Endodermal cell (in vitro differentiated cells): ENCODE data around the gene NCAM1. TPM values are rescaled to one million over a fixed set of nuclear protein-coding genes. Genes with fewer than 3 reads are reported as not detected.

ENCODE experiments used
- DNase-seq: peaks from one replicate; pipeline ENCODE4 v3.0.0-alpha.2; 2017
- H3K27ac ChIP-seq: 2 replicates; pipeline ENCODE4 v1.5.1; 2013; ENCODE audit warnings: mild to moderate bottlenecking, low read depth, low read length, moderate library complexity
- H3K27me3 ChIP-seq: 2 replicates; pipeline ENCODE4 v1.6.1; 2013; ENCODE audit warnings: mild to moderate bottlenecking, low read length, moderate library complexity; ENCODE audit not compliant: insufficient read depth, control insufficient read depth, poor library complexity, severe bottlenecking
- H3K36me3 ChIP-seq: 2 replicates; pipeline ENCODE4 v1.7.0; 2013; ENCODE audit warnings: mild to moderate bottlenecking, low read length, moderate library complexity; ENCODE audit not compliant: control insufficient read depth, insufficient read depth
- H3K4me1 ChIP-seq: one replicate; pipeline ENCODE4 v1.7.0; 2013; ENCODE audit warnings: low read length; ENCODE audit not compliant: control insufficient read depth, insufficient read depth
- H3K4me3 ChIP-seq: 2 replicates; pipeline ENCODE4 v1.5.1; 2013; ENCODE audit warnings: mild to moderate bottlenecking, low read length, moderate library complexity
- H3K9ac ChIP-seq: 2 replicates; pipeline ENCODE4 v1.6.1; 2013; ENCODE audit warnings: mild to moderate bottlenecking, low read length, moderate library complexity; ENCODE audit not compliant: poor library complexity, severe bottlenecking; ENCODE audit errors: extremely low read depth
- H3K9me3 ChIP-seq: 2 replicates; pipeline ENCODE4 v1.6.1; 2013; ENCODE audit warnings: mild to moderate bottlenecking, low read length, moderate library complexity; ENCODE audit not compliant: control insufficient read depth
- H3K27ac Mint-ChIP-seq: 2 replicates; pipeline ENCODE4 v1.8.0; 2020; ENCODE audit warnings: mixed read lengths
- H3K27me3 Mint-ChIP-seq: 2 replicates; pipeline ENCODE4 v1.8.0; 2021; ENCODE audit warnings: mild to moderate bottlenecking, mixed read lengths; ENCODE audit not compliant: insufficient read depth
- H3K36me3 Mint-ChIP-seq: 2 replicates; pipeline ENCODE4 v1.8.0; 2020; ENCODE audit warnings: low read depth, mixed read lengths
- H3K4me1 Mint-ChIP-seq: 2 replicates; pipeline ENCODE4 v1.8.0; 2020; ENCODE audit warnings: mixed read lengths
- H3K4me3 Mint-ChIP-seq: 2 replicates; pipeline ENCODE4 v1.8.0; 2020; ENCODE audit warnings: mild to moderate bottlenecking, moderate library complexity, mixed read lengths
- H3K9me3 Mint-ChIP-seq: 2 replicates; pipeline ENCODE4 v1.8.0; 2020; ENCODE audit warnings: mild to moderate bottlenecking, mixed read lengths
- WGBS, 2 experiments: methylation state at CpG; one replicate each; pipeline versions ENCODE4 v1.1.5 to v1.1.7; 2013; ENCODE audit warnings: missing lambda C conversion rate in 2 of 2, mixed read lengths in 1 of 2; ENCODE audit not compliant: insufficient coverage in 1 of 2, insufficient read length in 1 of 2; 5-methylcytosine and 5-hydroxymethylcytosine counted together
- total RNA-seq, 2 donors: library from RNA; stranded (reverse); fragmentation: NEBNext Ultra II Directional in 1 of 2; extraction: Animal tissue kit (Norgen Biotek cat#: 25700) in 1 of 2; gene quantifications; 2 replicates in 1 of 2; 3 replicates in 1 of 2; pipeline ENCODE4 v1.2.1, GENCODE V29; 2021
- TF ChIP-seq, protein P1 (sequence below): fragments of 200-600 bp; sonication (generic); conservative IDR thresholded peaks from 2 replicates; pipeline ENCODE4 v1.5.0; 2021; ENCODE audit warnings: antibody characterized with exemption, mild to moderate bottlenecking

The NCAM1 gene
- total RNA-seq, 2 donors from 2014 or later, result 1.6 to 2.9 TPM

DNA sequence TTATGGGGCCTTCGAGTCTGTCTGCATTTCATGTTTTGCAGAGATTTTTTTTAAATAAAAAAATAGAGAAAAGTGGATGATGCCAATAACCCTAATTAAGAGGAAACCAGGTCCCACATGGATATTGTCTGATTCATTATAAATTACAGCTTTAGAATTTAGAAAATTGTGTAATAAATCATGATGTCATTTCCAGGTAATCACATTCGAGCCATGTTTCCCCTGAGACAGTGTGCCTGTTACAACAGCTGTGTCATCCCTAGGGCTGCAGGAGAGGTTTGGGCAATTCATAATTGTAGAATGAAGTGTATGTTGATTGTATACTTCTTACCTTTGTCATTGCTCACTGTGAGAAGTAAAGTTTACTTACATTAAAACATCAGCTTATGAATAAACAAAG lies 38.3 kb downstream of the NCAM1 start:
- H3K9me3 Mint-ChIP-seq, result no peaks in the 10 kb centered on the region
- Histone ChIP-seq H3K4me1 (no peaks in the 10 kb centered on the region), H3K36me3 (no peaks in the 10 kb centered on the region), H3K9me3 (no peaks in the 10 kb centered on the region), H3K27ac (no peak overlapping the region), H3K27me3 (no peaks in the 10 kb centered on the region), H3K4me3 (no peak overlapping the region), H3K9ac (no peak overlapping the region)
- no peaks in the 10 kb centered on the region for H3K36me3 Mint-ChIP-seq
- peaks cover 5% of the 10 kb centered on the region for H3K27me3 Mint-ChIP-seq
- TF ChIP-seq, protein P1, sequence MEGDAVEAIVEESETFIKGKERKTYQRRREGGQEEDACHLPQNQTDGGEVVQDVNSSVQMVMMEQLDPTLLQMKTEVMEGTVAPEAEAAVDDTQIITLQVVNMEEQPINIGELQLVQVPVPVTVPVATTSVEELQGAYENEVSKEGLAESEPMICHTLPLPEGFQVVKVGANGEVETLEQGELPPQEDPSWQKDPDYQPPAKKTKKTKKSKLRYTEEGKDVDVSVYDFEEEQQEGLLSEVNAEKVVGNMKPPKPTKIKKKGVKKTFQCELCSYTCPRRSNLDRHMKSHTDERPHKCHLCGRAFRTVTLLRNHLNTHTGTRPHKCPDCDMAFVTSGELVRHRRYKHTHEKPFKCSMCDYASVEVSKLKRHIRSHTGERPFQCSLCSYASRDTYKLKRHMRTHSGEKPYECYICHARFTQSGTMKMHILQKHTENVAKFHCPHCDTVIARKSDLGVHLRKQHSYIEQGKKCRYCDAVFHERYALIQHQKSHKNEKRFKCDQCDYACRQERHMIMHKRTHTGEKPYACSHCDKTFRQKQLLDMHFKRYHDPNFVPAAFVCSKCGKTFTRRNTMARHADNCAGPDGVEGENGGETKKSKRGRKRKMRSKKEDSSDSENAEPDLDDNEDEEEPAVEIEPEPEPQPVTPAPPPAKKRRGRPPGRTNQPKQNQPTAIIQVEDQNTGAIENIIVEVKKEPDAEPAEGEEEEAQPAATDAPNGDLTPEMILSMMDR, result no peak
- DNase-seq, result no peak
- no peak overlapping the region for H3K4me3 Mint-ChIP-seq
- no peaks in the 10 kb centered on the region for H3K4me1 Mint-ChIP-seq
- H3K27ac Mint-ChIP-seq, result no peak overlapping the region
- 98% methylated on average over 2 of the region's 2 CpGs; no CpG with 5 or more reads in 1 of the 2 experiments for WGBS, 2 experiments

DNA sequence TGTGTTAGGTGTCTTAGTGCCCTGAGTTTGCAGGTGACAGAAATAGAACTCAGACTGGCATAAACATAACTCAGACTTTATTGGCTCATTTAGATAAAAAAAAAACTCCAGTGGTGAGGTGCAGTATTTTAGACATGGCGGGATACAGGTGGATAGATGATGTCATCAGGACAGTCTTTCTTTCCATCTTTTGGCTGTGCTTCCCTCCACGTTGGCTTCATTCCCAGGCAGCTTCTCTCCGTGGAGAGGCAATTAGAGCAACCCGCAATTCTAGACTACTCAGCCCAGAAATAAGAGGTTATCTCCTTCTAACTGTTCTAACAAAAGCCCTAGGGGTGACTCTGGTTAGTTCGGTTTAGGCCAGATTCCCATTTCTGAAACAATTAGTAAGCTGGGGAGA lies 40.5 kb downstream of the NCAM1 start:
- H3K27ac ChIP-seq, result no peak overlapping the region
- Mint-ChIP-seq H3K9me3 (no peaks in the 10 kb centered on the region), H3K4me3 (no peak overlapping the region), H3K4me1 (no peaks in the 10 kb centered on the region), H3K36me3 (no peaks in the 10 kb centered on the region), H3K27me3 (peaks cover 9% of the 10 kb centered on the region), H3K27ac (no peak overlapping the region)
- no peak overlapping the region for H3K4me3 ChIP-seq
- H3K36me3 ChIP-seq, result no peaks in the 10 kb centered on the region
- H3K9ac ChIP-seq, result no peak overlapping the region
- H3K9me3 ChIP-seq, result no peaks in the 10 kb centered on the region
- TF ChIP-seq, protein P1, result no peak
- no peak for DNase-seq
- 90 to 91% methylated on average over 4 to 5 of the region's 5 CpGs for WGBS, 2 experiments
- no peaks in the 10 kb centered on the region for H3K27me3 ChIP-seq
- H3K4me1 ChIP-seq, result no peaks in the 10 kb centered on the region

DNA sequence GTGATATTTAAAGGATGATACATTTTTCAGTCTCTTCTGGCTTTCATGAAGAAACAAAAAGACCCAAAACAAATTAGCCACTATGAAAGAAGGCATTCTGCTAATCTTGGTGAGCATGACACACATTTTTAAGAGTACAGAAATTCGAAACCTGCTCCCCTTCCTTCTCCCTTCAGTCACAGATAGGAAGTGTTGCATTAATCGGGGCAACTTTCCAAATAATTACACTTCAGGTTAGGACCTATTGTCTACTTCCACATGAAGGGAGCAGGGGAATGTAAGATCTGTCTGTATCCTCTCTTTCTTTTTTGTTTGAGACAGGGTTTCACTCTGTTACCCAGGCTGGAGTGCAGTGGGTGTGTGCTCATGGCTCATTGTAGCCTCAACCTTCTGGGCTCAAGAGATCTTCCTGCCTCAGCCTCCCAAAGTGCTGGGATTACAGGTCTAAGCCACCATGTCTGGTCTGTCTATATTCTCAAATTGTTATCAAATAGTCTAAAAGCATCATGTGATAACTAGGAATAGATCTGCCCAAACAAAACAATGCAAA lies 45.8 kb downstream of the NCAM1 start:
- peaks cover 9% of the 10 kb centered on the region for H3K27me3 Mint-ChIP-seq
- no peaks in the 10 kb centered on the region for H3K4me1 ChIP-seq
- no peaks in the 10 kb centered on the region for H3K9me3 Mint-ChIP-seq
- no peak overlapping the region for H3K4me3 ChIP-seq
- no peaks in the 10 kb centered on the region for H3K36me3 ChIP-seq
- TF ChIP-seq, protein P1, result no peak
- H3K4me1 Mint-ChIP-seq, result no peaks in the 10 kb centered on the region
- H3K4me3 Mint-ChIP-seq, result no peak overlapping the region
- no peaks in the 10 kb centered on the region for H3K9me3 ChIP-seq
- 82 to 100% methylated on average over 1 to 2 of the region's 2 CpGs for WGBS, 2 experiments
- H3K27me3 ChIP-seq, result no peaks in the 10 kb centered on the region
- DNase-seq, result no peak
- no peak overlapping the region for H3K27ac Mint-ChIP-seq
- no peak overlapping the region for H3K27ac ChIP-seq
- H3K9ac ChIP-seq, result no peak overlapping the region
- H3K36me3 Mint-ChIP-seq, result no peaks in the 10 kb centered on the region
